ENCODE results near the gene COL5A3.
"Not testable (repeated sequence)": the region's sequence is repeated elsewhere in the genome, so short reads cannot be mapped to it uniquely, and the experiment has no call there.

COL5A3 gene

DNA sequence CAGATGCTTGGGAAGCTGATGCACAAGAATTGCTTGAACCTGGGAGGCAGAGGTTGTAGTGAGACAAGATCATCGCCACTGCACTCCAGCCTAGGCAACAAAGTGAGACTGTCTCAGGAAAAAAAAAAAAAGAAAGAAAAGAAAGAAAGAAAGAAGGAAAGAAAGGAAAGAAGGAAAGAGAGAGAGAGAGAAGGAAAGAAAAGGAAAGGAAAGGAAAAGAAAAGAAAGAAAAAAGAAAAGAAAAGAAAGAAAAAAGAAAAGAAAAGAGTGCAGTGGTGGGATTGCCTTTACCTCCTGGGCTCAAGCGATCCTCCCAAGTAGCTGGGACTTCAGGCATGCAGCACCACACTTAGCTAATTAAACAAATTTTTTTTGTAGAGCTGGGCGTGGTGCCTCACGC lies 86.9 kb downstream of the COL5A3 start:
- no peaks in the 10 kb centered on the region for H3K36me3 ChIP-seq (ENCODE audit: control insufficient read depth in 1 of 2, insufficient read depth in 2 of 2, low read depth in 1 of 2, low read length in 2 of 2)
- 85% methylated on average over 4 of the region's 4 CpGs for WGBS
- H3K27ac ChIP-seq (ENCODE audit: low read length, poor library complexity, severe bottlenecking), result no peak overlapping the region
- no peak overlapping the region for H2BK12ac ChIP-seq (ENCODE audit: low read length in 2 of 2)
- no peak overlapping the region for H2BK120ac ChIP-seq (ENCODE audit: low read depth, low read length)
- no peak overlapping the region for H2BK5ac ChIP-seq (ENCODE audit: low read depth, low read length, poor library complexity, severe bottlenecking)
- no peak overlapping the region for H3K9ac ChIP-seq (ENCODE audit: low read length)
- H2AK5ac ChIP-seq (ENCODE audit: low read length, severe bottlenecking), result no peak overlapping the region
- H4K8ac ChIP-seq (ENCODE audit: low read length), result no peak overlapping the region
- H2AFZ ChIP-seq (ENCODE audit: low read depth, low read length), result no peak overlapping the region
- no peaks in the 10 kb centered on the region for H3K4me1 ChIP-seq (ENCODE audit: control insufficient read depth, insufficient read depth, low read depth, low read length)
- H3K27me3 ChIP-seq (ENCODE audit: control insufficient read depth in 1 of 2, insufficient read depth in 1 of 2, low read length in 2 of 2), result no peaks in the 10 kb centered on the region
- no peak for DNase-seq
- H2BK15ac ChIP-seq (ENCODE audit: low read depth, poor library complexity, severe bottlenecking), result no peak overlapping the region
- H3K79me1 ChIP-seq (replicated peaks; ENCODE audit: low read length, poor library complexity, severe bottlenecking), result no peaks in the 10 kb centered on the region
- no peak overlapping the region for H3K4me3 ChIP-seq (ENCODE audit: insufficient read depth in 1 of 2, low read depth in 1 of 2, low read length in 2 of 2)
- no peak overlapping the region for H3K18ac ChIP-seq (ENCODE audit: low read depth in 1 of 2, low read length in 2 of 2)
- no peak overlapping the region for H3K4ac ChIP-seq (ENCODE audit: low read depth in 1 of 2, low read length in 2 of 2)
- no peak overlapping the region for H3K23ac ChIP-seq (ENCODE audit: low read length in 2 of 2)
- no peaks in the 10 kb centered on the region for H3K9me3 ChIP-seq (ENCODE audit: control insufficient read depth, low read length)
- H3K4me2 ChIP-seq (ENCODE audit: low read length, poor library complexity, severe bottlenecking), result no peak overlapping the region
- no peak overlapping the region for H4K91ac ChIP-seq (ENCODE audit: low read length)
- H3K14ac ChIP-seq (ENCODE audit: low read length in 2 of 2), result no peak overlapping the region

DNA sequence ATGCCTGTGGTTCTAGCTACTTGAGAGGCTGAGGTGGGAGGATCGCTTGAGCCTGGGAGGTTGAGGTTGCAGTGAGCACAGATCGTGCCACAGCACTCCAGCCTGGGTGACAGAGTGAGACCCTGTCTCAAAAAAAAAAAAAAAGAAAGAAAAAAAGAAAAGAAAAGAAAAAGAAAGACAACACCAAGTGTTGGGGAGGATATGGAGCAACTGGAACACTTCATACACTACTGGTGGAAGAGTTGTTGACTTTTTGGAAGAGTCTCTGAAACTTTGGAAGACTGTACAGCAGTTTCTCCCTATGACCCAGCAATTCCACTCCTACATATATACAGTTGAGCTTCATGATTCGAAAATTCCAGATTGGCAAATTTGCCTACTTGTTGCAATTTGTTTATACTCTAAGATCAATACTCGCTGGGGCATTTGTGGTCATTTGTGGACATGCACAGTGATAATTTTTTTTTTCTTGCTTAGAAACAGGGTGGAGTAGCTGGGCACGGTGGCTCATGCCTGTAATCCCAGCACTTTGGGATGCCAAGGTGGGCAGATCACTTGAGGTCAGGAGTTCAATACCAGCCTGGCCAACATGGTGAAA lies 87.4 kb downstream of the COL5A3 start:
- not testable (repeated sequence) for H2BK15ac ChIP-seq (ENCODE audit: low read depth, poor library complexity, severe bottlenecking)
- 87% methylated on average over 5 of the region's 5 CpGs for WGBS

DNA sequence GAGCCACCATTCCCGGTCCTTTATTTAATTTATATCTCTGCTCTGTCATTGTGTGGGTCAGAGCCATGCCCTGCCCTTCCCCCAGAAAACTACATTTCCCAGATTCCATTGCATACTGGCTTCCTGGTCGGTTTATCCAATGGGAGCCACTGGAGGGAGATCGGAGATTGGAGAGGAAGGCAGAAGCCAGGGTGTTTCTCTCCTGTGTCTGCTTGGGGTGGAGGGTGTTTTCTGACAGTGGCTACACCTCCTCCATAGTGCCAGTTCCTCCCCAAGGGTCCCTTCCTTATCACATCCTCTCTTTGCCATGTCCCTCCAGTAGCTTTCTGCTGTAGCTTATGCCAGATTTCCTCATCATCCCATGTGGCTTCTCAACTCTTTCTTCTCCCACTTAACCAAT lies 93.0 kb downstream of the COL5A3 start:
- no peak overlapping the region for H3K23ac ChIP-seq (ENCODE audit: low read length in 2 of 2)
- H3K27ac ChIP-seq (ENCODE audit: low read length, poor library complexity, severe bottlenecking), result no peak overlapping the region
- H3K27me3 ChIP-seq (ENCODE audit: control insufficient read depth in 1 of 2, insufficient read depth in 1 of 2, low read length in 2 of 2), result peaks cover 11 to 15% of the 10 kb centered on the region in 2 experiments
- H3K79me1 ChIP-seq (replicated peaks; ENCODE audit: low read length, poor library complexity, severe bottlenecking), result no peaks in the 10 kb centered on the region
- H3K4ac ChIP-seq (ENCODE audit: low read depth in 1 of 2, low read length in 2 of 2), result no peak overlapping the region
- no peak overlapping the region for H2BK5ac ChIP-seq (ENCODE audit: low read depth, low read length, poor library complexity, severe bottlenecking)
- no peak overlapping the region for H2BK15ac ChIP-seq (ENCODE audit: low read depth, poor library complexity, severe bottlenecking)
- no peak overlapping the region for H3K14ac ChIP-seq (ENCODE audit: low read length in 2 of 2)
- no peaks in the 10 kb centered on the region for H3K36me3 ChIP-seq (ENCODE audit: control insufficient read depth in 1 of 2, insufficient read depth in 2 of 2, low read depth in 1 of 2, low read length in 2 of 2)
- no peak overlapping the region for H2AK5ac ChIP-seq (ENCODE audit: low read length, severe bottlenecking)
- H4K8ac ChIP-seq (ENCODE audit: low read length), result no peak overlapping the region
- WGBS, result 0% methylated on average over 2 of the region's 3 CpGs
- no peak overlapping the region for H3K4me3 ChIP-seq (ENCODE audit: insufficient read depth in 1 of 2, low read depth in 1 of 2, low read length in 2 of 2)
- H3K18ac ChIP-seq (ENCODE audit: low read depth in 1 of 2, low read length in 2 of 2), result no peak overlapping the region
- DNase-seq, result peak; percentile 67
- no peak overlapping the region for H4K91ac ChIP-seq (ENCODE audit: low read length)
- H2AFZ ChIP-seq (ENCODE audit: low read depth, low read length), result no peak overlapping the region
- peaks cover 15% of the 10 kb centered on the region for H3K4me1 ChIP-seq (ENCODE audit: control insufficient read depth, insufficient read depth, low read depth, low read length)
- no peaks in the 10 kb centered on the region for H3K9me3 ChIP-seq (ENCODE audit: control insufficient read depth, low read length)
- no peak overlapping the region for H3K4me2 ChIP-seq (ENCODE audit: low read length, poor library complexity, severe bottlenecking)
- no peak overlapping the region for H3K9ac ChIP-seq (ENCODE audit: low read length)
- H2BK120ac ChIP-seq (ENCODE audit: low read depth, low read length), result no peak overlapping the region
- no peak overlapping the region for H2BK12ac ChIP-seq (ENCODE audit: low read length in 2 of 2)

More for the DNA sequence above, 87.4 kb downstream of the COL5A3 start:
- not testable (repeated sequence) for H4K91ac ChIP-seq (ENCODE audit: low read length); H2BK5ac ChIP-seq (ENCODE audit: low read depth, low read length, poor library complexity, severe bottlenecking); H2BK120ac ChIP-seq (ENCODE audit: low read depth, low read length); H3K9me3 ChIP-seq (ENCODE audit: control insufficient read depth, low read length); H3K4ac ChIP-seq (ENCODE audit: low read depth in 1 of 2, low read length in 2 of 2); H3K27me3 ChIP-seq (ENCODE audit: control insufficient read depth in 1 of 2, insufficient read depth in 1 of 2, low read length in 2 of 2); H2AFZ ChIP-seq (ENCODE audit: low read depth, low read length); H4K8ac ChIP-seq (ENCODE audit: low read length); H3K4me1 ChIP-seq (ENCODE audit: control insufficient read depth, insufficient read depth, low read depth, low read length); H2BK12ac ChIP-seq (ENCODE audit: low read length in 2 of 2); H3K18ac ChIP-seq (ENCODE audit: low read depth in 1 of 2, low read length in 2 of 2); DNase-seq; H2AK5ac ChIP-seq (ENCODE audit: low read length, severe bottlenecking); H3K23ac ChIP-seq (ENCODE audit: low read length in 2 of 2); H3K4me2 ChIP-seq (ENCODE audit: low read length, poor library complexity, severe bottlenecking); H3K36me3 ChIP-seq (ENCODE audit: control insufficient read depth in 1 of 2, insufficient read depth in 2 of 2, low read depth in 1 of 2, low read length in 2 of 2); H3K4me3 ChIP-seq (ENCODE audit: insufficient read depth in 1 of 2, low read depth in 1 of 2, low read length in 2 of 2); H3K14ac ChIP-seq (ENCODE audit: low read length in 2 of 2); H3K79me1 ChIP-seq (replicated peaks; ENCODE audit: low read length, poor library complexity, severe bottlenecking); H3K27ac ChIP-seq (ENCODE audit: low read length, poor library complexity, severe bottlenecking); H3K9ac ChIP-seq (ENCODE audit: low read length)

DNA sequence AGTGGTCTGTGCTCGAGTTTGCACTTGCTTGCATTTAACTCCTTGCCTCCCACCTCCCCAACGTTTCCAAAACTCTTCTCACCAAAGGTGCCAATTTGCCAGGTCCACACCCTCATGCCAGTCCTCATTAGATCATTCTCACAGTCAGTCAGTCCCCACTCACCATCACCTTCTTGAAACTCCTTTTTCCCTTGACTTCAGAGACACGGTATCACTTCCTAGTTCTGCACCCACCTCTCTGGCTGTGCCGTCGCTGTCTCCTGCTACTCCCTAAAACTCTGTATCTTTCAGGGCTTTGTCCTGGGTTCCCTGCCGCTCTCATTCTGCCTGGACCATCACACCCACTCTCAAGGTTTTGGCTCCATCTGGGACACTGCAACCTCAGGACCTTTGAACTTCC lies 93.6 kb downstream of the COL5A3 start:
- H3K4me3 ChIP-seq (ENCODE audit: insufficient read depth in 1 of 2, low read depth in 1 of 2, low read length in 2 of 2), result no peak overlapping the region
- no peak overlapping the region for H2BK15ac ChIP-seq (ENCODE audit: low read depth, poor library complexity, severe bottlenecking)
- H3K79me1 ChIP-seq (replicated peaks; ENCODE audit: low read length, poor library complexity, severe bottlenecking), result no peaks in the 10 kb centered on the region
- H3K9ac ChIP-seq (ENCODE audit: low read length), result no peak overlapping the region
- H2AK5ac ChIP-seq (ENCODE audit: low read length, severe bottlenecking), result no peak overlapping the region
- WGBS, result 72% methylated on average over 6 of the region's 6 CpGs
- no peaks in the 10 kb centered on the region for H3K9me3 ChIP-seq (ENCODE audit: control insufficient read depth, low read length)
- no peak for DNase-seq
- H3K4me1 ChIP-seq (ENCODE audit: control insufficient read depth, insufficient read depth, low read depth, low read length), result peaks cover 15% of the 10 kb centered on the region
- no peak overlapping the region for H3K27ac ChIP-seq (ENCODE audit: low read length, poor library complexity, severe bottlenecking)
- H3K4ac ChIP-seq (ENCODE audit: low read depth in 1 of 2, low read length in 2 of 2), result no peak overlapping the region
- no peaks in the 10 kb centered on the region for H3K36me3 ChIP-seq (ENCODE audit: control insufficient read depth in 1 of 2, insufficient read depth in 2 of 2, low read depth in 1 of 2, low read length in 2 of 2)
- no peak overlapping the region for H4K8ac ChIP-seq (ENCODE audit: low read length)
- H2BK12ac ChIP-seq (ENCODE audit: low read length in 2 of 2), result no peak overlapping the region
- no peak overlapping the region for H3K14ac ChIP-seq (ENCODE audit: low read length in 2 of 2)
- H2BK5ac ChIP-seq (ENCODE audit: low read depth, low read length, poor library complexity, severe bottlenecking), result no peak overlapping the region
- no peak overlapping the region for H3K18ac ChIP-seq (ENCODE audit: low read depth in 1 of 2, low read length in 2 of 2)
- H3K4me2 ChIP-seq (ENCODE audit: low read length, poor library complexity, severe bottlenecking), result no peak overlapping the region
- no peak overlapping the region for H2BK120ac ChIP-seq (ENCODE audit: low read depth, low read length)
- no peak overlapping the region for H2AFZ ChIP-seq (ENCODE audit: low read depth, low read length)
- H3K27me3 ChIP-seq (ENCODE audit: control insufficient read depth in 1 of 2, insufficient read depth in 1 of 2, low read length in 2 of 2), result peaks cover 17 to 21% of the 10 kb centered on the region in 2 experiments
- H4K91ac ChIP-seq (ENCODE audit: low read length), result no peak overlapping the region
- no peak overlapping the region for H3K23ac ChIP-seq (ENCODE audit: low read length in 2 of 2)
